Neural progenitor cell (in vitro differentiated cells): ENCODE measurements around the gene IER3.

Experiments used
- CTCF ChIP-seq: fragments of 200-600 bp; sonication (generic); IDR thresholded peaks from 2 replicates; pipeline ENCODE4 v1.5.1; 2017; ENCODE audit warnings: antibody characterized with exemption, mild to moderate bottlenecking
- EZH2 ChIP-seq: fragments of 200-600 bp; sonication (generic); IDR thresholded peaks from 2 replicates; pipeline ENCODE4 v1.6.1; 2017; ENCODE audit warnings: antibody characterized with exemption, mild to moderate bottlenecking, moderate library complexity

- TF ChIP-seq CTCF (no peak), EZH2 (no peak)
Measured at GRCh38 chr6:30720738-30721197, 23.6 kb downstream of the IER3 start.
